GM13976 (cell line): ENCODE data around the gene PARP12.

Source experiments
- DNase-seq: peaks from one replicate; pipeline ENCODE4 v3.0.0; 2012; ENCODE audit warnings: low spot score
- CTCF ChIP-seq: IDR thresholded peaks from 2 replicates; pipeline ENCODE4 v1.5.1; 2012; ENCODE audit warnings: borderline replicate concordance, mild to moderate bottlenecking; ENCODE audit not compliant: insufficient read depth; ENCODE audit errors: extremely low read depth, missing control alignments, control extremely low read depth
- in situ Hi-C: fragments of 300-500 bp; cut with MboI; formaldehyde crosslinking; loops from one replicate; pipeline ENCODE4 v1.12.0; 2022; ENCODE audit warnings: low sequenced_read_pairs, mixed read lengths, inconsistent platforms; ENCODE audit not compliant: unreplicated experiment

PARP12 gene

GRCh38 chr7:140060788-140061606 lies 1.8 kb downstream of the PARP12 start:
- in situ Hi-C loops: no loop called here
- DNase-seq: no peak
- TF ChIP-seq CTCF: no peak

GRCh38 chr7:140060243-140060630 lies 2.5 kb downstream of the PARP12 start:
- TF ChIP-seq CTCF: no peak
- in situ Hi-C loops: no loop called here
- no peak for DNase-seq

- no peak for DNase-seq
- no peak for TF ChIP-seq CTCF
- in situ Hi-C loops: no loop called here
These were observed 3.2 kb downstream of the PARP12 start for GRCh38 chr7:140059273-140060242.

- in situ Hi-C loops: no loop called here
- no peak for DNase-seq
- TF ChIP-seq CTCF: no peak
These were observed 4.2 kb downstream of the PARP12 start for GRCh38 chr7:140058517-140058916.

GRCh38 chr7:140057143-140057535 lies 5.6 kb downstream of the PARP12 start:
- in situ Hi-C loops: no loop called here
- TF ChIP-seq CTCF: no peak
- DNase-seq: no peak

GRCh38 chr7:140056431-140057142 lies 6.2 kb downstream of the PARP12 start:
- in situ Hi-C loops: no loop called here
- DNase-seq: no peak
- no peak for TF ChIP-seq CTCF
